T-helper 22 cell (primary cell): Measurements from ENCODE around the gene SMARCA2.

Experiments used
- DNase-seq: peaks from one replicate; pipeline ENCODE4 v3.0.0-alpha.2; 2020; ENCODE audit warnings: low read depth

Gene SMARCA2

DNA sequence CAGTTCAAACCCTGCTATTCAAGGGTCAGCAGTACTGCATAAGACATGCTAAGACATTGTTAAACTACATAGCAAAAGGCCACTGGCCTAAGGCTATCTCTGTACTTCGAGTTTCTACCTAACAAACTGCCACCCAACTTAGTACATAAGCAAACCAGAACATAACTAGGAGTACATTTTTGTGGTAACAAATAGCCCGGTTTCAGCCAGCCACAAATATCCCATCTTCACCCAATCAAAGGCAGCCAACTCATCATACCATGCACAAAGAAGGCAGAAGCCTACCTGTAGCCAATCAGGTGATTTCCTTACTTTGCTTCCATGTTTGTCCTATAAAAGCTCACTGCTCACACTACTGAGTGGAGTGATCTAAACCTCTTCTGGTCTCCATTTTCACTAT, 201.4 kb downstream of the SMARCA2 start:
- DNase-seq: no peak

DNA sequence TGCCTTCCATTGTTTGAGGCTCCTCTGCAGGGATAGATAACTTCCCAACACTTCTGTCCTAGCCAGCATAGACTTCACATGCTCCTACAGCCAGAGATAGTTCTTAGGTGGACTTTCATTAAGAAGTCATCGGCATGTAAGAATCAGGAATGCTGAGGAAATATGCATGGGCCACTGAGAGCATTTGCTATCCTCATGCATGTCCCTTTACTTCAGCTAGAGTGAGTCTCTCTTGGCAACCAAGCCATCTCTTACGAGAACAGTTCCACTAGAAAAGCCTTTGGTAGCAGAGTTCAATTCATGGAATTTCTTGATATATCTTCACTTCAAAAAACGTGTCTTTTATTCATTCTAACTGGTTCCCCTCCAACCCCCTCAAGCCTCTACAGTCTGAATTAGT, 202.4 kb downstream of the SMARCA2 start:
- DNase-seq: no peak

DNA sequence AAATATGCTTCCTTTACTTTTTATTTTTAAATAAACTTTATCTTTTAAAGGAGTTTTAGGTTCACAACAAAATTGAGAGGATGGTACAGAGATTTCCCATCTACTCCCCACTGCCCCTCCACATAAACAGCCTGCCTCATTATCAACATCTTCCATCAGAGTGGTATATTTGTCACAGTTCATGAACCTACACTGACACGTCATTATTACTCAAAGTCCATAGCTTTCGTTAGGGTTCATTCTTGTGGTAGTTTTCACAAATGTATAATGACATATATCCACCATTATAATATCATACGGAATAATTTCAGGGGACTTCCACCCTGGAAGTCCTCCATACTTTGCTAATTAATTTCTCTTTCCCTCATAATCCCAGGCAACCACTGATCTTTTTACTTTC, 204.9 kb downstream of the SMARCA2 start:
- no peak for DNase-seq

DNA sequence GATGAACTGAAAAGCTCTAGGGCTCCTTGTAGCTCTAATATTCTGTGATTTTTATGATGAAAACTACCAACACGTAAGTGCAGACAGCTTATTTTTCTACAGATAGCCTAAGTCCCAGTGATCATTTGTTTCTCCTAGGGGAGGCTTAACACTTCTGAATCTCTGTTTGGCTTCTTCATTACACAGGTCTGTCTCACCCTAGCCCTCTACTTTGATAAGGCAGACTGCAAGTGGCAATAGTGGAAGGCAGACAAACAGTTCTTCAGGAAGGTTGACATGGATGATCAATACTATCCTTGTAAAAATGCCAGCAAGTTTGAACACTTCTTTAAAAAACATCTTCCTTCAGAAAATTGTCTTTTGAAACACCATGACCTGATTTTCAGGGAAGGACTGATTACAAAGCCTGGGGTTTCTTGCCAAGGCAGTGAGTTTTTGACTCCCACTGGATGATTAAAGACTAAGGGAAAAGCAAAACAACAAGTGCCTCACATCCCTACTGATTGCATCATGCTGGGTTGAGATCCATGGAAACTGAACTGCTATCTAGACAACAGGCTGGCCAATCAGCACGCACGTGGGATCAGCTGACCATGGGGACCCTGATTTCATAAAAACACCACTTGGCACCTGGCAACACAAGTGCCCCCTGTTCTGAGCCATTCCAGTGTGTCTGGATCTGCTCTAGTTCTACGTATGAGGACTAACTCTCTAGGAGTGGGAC, 212.2 kb downstream of the SMARCA2 start:
- DNase-seq: no peak

DNA sequence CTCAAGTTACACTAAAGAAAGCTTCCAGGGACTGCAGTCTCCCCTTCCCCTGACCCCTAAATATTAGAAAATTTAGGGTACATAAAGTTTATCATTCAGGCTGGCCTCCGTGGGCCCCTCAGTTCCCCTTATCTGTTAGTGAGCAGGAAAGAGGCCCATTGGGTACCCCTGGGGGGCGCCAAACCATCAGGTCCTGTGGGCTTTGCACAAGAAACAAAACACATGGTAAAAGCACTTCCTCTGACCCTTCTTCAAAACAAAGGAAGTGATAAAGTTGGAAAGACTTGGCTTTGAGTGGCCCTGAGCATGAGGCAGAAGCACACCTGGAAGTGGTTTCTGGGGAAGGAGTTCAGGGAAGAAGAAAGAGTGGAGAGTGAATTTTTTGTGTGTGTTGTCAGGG, 213.0 kb downstream of the SMARCA2 start:
- no peak for DNase-seq

DNA sequence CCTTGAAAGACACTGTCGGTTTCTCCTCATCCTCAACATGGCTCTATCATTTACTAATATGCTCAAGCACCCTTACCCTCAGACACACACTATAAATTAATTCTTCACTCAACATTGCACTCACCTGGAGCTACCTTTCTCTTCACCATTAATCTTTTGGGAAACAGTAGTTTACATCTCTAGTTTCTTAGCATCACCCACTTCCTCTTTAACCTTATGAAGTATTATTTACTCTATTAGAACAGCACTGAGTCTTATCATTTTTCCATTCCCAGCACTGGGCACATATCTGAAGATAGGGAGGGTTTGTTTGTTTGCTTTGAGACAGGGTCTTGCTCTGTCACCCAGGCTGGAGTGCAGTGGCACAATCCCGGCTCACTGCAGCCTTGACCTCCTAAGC, 213.5 kb downstream of the SMARCA2 start:
- no peak for DNase-seq

DNA sequence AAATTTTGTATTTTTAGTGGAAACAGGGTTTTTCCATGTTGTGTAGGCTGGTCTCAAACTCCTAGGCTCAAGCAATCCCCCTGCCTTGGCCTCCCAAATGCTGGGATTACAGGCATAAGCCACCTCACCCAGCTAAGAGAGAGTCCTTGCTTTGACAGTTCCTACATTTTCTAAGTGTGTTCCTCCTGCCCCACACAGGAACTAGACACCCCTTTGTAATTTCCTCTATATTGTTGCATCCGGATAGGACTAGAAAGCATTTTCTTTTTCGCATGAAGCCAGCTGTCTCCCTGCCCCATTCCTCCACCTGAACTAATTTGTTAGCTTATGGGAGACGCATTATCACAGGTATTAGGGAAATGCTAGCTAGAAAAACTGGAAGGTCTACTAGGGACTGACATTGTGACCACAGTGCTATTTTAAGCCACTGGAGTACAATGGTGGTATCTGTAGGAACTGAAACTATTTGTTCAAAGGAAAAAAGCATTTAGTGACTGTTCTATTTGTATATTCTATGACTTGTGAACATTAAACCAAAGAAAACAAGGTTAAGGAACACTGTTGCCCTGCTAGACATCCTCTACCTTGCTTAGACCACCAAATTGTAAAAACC, 214.1 kb downstream of the SMARCA2 start:
- DNase-seq: no peak

DNA sequence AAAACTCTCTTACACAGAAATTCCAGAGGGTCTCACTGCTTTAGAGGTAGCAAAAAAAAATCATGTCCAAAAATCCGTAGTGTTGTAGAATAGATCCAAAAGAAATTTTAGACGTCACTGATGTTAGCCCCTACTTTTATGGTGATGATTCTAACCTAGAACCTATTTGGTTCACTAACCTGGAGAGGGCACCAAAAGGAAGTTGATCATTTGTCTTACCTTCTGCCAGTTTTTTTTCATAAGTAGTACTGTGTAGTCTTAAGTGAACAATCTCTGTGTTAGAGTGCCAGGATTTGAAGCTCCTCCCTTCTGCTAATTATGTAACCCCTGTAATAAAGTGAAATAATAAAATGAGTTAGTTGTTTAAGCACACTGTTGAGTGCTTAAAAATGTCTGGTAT, 215.2 kb downstream of the SMARCA2 start:
- no peak for DNase-seq

DNA sequence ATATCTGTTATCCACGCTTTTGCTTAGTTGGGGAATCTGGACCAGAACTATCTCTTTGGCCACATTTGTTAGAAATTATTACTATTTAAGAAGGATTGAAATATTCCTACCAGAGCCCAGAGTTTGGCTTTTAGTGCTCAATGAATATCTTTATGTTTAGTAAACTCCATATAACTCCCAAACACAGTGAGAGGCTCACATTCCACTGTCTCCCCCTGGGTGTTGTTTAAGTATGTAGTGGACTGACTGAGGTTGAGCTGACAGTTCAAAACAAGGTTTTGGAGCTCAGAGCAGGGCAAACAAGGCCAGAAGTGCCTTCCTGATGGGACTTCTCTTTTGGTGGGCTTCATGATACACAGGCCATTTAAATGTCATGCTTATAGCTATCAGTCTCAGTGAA, 216.0 kb downstream of the SMARCA2 start:
- DNase-seq: no peak

DNA sequence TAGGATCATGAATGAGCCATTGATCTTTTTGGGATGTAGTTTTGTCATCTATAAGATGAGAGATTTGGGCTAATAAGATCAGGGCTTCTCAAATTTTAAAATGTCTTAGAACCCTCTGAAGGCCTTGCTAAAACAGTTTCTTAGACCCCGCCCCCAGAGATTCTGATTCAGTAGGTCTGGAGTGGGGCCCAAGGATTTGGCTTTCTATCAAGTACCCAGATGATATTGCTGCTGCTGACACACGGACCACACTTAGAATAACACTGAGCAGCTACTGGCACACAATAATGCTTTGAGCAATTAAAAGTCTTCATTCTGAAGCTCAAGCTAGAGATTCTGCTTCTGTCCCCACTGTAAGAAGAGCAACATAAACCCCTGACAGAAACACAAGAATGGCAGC, 216.7 kb downstream of the SMARCA2 start:
- no peak for DNase-seq

DNA sequence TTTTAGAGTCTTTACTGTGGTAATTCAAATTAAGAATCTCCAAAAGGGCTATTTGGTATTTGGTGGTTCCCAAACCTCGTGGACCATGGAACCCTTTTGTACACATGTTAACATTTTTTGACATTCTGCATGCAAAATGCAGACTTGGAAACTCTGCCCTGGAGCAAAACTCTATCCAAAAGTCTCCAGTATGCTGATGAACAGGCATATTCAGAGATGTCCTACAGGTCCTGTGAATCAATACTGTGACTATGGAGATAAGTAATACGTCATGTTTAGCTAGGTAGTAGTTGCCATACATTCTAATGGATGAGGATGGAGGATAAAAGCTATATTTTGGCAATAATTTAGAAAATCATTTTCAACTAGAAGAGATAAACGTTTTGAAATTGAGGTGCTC, 218.1 kb downstream of the SMARCA2 start:
- DNase-seq: no peak

DNA sequence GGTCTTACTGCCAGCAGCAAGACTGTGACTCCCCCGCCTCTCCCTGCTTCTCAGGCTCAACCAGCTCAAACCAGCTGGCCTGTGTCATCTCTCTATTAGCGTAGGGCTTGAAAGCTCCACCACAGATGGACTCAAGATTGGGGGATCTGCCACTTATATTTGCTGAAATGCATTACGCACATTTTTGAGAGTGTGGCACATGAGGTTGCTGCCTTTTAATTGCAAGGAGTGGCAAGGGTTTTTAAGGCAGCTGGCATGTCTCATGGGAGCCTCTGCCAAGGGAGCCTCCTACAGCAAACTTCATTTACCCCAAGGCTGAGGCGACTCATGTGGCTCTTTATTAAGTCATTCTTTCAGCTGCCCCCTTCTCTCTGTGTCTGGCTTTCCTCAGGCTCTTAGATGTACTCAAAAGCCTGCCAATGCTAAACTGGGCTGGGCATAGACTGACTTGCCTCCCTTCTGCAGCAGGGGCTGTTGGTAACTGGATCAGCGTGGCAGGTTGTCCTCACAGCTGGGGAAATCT, 219.3 kb downstream of the SMARCA2 start:
- no peak for DNase-seq

DNA sequence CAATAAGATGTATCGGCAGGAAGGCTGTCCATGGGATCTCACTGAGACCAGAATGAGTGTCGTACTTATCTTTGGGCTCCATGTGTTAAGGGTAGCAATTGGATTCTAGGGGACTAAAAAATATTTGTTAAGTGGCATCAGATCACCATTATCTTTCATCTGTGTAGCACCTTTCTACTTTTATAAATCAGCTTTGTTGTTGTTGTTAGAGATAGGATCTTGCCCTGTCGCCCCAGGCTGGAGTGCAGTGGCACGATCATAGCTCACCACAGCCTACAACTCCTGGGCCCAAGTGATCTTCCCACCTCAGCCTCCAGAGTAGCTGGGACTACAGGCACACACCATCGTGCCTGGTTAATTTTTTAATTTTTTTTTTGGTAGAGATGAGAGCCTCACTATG, 220.5 kb downstream of the SMARCA2 start:
- no peak for DNase-seq

DNA sequence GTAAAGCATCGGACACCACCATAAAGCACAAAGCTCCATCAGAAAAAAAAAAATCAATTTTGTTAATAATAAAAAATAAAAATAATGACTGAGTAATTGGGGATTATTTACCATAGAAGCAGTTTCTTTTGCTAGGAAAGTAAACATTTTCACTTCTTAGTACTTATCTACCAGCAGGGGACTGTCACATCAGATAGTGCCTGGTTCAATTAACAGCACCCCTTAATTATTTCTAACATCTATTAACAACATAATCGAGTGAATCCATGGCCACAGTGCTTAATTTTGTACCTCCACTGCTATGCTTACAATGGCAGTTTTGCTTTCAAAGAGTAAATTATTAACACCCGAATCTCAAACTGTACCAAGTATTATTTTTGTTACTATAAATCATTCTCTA, 221.7 kb downstream of the SMARCA2 start:
- DNase-seq: no peak

DNA sequence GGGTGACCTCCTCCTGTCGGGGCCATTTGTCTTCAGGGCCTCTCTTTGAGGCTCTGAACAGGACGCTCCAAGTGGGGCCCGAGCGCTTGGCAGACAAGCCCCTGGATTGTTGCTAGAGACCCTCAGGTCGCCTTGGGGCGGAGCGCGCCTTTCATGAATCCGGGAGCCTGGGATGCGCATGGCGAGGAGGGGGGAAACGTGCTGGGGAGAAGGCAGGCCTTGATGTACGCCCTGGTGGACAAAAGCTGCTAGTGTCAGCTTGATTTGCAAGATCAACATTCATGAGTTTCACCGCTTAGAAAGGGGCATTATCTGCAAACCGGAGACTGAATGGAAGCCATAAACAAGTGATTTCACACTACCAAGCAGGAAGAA, 226.3 kb downstream of the SMARCA2 start:
- no peak for DNase-seq

DNA sequence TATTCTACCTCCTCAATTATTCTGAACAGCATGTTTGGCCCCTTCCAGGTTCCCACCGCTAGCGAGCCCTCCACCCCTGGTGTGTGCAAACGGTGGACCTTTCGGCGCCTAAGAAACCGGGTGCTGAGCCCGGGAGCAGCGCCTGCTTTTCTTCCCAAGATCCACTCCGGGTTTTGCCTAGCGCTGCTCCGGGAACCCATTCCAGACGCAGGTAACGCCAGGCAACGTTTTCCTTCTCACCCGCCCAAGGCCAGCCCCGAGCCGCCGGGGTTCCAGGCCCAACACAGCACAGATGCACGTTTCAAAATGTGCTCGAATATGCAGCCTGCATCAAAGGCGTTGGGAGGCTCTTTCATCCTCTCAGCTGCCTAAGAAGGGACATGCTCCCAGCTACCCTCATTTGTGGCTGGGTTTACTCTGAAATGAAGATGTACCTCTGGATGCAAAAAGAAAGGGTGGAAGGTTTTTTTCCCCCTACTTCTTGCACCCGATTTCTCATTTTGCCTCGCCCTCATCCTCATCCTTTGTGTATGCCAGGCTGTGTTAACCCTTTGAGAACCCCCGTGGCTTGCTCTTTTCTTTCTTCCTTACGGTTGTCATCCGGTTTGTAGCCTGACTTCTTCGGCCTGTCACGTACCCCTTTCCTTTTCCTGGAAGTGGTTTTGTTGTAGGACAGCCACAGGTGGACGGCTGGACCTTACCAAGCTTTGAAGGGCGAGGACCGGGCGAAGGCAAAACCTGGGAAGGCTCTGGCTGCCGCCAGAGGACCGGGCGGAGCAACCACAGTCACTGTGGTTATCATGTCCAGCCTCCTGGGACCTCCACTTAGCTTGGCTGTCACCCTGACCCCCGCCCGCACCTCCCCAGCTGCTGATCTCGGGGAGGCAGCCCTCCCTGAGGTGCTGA, 226.9 kb downstream of the SMARCA2 start:
- DNase-seq: peak; percentile 7

DNA sequence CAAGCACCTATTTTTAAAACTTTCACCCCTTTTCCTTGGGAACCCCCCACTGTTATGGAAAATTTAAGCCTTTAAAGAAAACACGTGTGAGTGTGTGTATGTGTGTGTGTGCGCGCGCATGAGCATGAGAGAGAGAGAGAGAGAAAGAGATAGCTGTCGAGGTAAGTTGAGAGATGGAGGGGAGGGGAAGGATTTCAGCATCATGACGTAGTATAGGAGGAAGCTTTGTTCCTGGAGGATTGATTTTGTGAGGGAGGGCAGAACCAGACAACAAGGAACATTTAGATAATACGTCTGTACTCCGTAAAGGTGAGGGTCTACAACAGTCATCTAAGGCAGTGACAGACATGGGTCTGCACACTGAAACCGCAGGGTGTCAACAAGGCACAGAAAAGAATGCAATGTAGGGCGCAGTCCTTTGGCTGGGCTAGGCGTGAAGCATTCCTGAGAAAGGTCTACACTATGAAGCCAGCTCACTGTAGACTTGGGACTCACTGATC, 227.7 kb downstream of the SMARCA2 start:
- no peak for DNase-seq
